ENCODE data around the gene SGIP1. TPM values are rescaled to one million over a fixed set of nuclear protein-coding genes. Genes with fewer than 3 reads are reported as not detected.

Gene SGIP1
- total RNA-seq, 1 experiment from 2014 or later: not detected

DNA sequence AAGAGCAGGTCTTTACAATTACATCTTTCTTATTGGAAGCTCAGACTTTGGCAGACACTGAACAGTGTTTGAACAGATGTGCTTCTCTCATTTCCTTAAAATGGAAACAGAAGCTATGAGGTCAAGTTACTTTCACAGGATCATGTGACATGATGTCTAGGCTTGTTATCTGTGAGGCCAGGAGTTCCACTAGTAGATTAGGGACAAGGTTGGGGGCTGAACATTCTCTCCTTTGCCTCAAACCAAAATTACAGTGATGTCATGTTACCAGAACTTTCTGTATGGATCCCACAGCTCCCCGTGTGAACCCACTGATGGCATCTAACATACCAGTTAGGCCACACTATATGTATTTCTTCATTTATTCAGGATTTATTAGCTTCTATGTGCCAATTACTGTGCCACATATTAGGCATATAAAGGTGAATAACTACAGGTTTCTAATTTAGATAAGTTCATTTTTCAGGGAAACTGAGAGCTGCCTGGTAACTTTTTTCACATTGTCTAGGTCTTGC is 224.3 kb downstream of the SGIP1 start:
- intact Hi-C loops (cut with micrococcal nuclease; ENCODE audit: unreplicated experiment): no loop called here
- no peaks in the 10 kb centered on the region for H3K27me3 ChIP-seq (replicated peaks; ENCODE audit: control insufficient read depth, insufficient read depth, low read length)
- TF ChIP-seq, protein P1, sequence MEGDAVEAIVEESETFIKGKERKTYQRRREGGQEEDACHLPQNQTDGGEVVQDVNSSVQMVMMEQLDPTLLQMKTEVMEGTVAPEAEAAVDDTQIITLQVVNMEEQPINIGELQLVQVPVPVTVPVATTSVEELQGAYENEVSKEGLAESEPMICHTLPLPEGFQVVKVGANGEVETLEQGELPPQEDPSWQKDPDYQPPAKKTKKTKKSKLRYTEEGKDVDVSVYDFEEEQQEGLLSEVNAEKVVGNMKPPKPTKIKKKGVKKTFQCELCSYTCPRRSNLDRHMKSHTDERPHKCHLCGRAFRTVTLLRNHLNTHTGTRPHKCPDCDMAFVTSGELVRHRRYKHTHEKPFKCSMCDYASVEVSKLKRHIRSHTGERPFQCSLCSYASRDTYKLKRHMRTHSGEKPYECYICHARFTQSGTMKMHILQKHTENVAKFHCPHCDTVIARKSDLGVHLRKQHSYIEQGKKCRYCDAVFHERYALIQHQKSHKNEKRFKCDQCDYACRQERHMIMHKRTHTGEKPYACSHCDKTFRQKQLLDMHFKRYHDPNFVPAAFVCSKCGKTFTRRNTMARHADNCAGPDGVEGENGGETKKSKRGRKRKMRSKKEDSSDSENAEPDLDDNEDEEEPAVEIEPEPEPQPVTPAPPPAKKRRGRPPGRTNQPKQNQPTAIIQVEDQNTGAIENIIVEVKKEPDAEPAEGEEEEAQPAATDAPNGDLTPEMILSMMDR (IDR thresholded peaks at IDR 0.05; ENCODE audit: insufficient read depth in 1 of 2, low read depth in 1 of 2, low read length in 1 of 2, severe bottlenecking in 1 of 2, unreplicated experiment in 1 of 2): no peak
- no peaks in the 10 kb centered on the region for H3K4me1 ChIP-seq
- Mint-ChIP-seq H3K27me3 (ENCODE audit: insufficient read depth, unreplicated experiment) (peaks cover 4% of the 10 kb centered on the region), H3K36me3 (ENCODE audit: insufficient read depth, unreplicated experiment) (no peaks in the 10 kb centered on the region), H3K27ac (ENCODE audit: unreplicated experiment) (no peak overlapping the region), H3K9me3 (ENCODE audit: unreplicated experiment) (no peaks in the 10 kb centered on the region), H3K4me1 (ENCODE audit: low read depth, unreplicated experiment) (no peaks in the 10 kb centered on the region), H3K4me3 (ENCODE audit: unreplicated experiment) (no peak overlapping the region)
- H3K36me3 ChIP-seq (ENCODE audit: control insufficient read depth, insufficient read depth, low read length): no peaks in the 10 kb centered on the region
- ChIA-PET POLR2A (no interaction called here), CTCF (no interaction called here)
- H3K9me3 ChIP-seq: no peaks in the 10 kb centered on the region
- DNase-seq: no peak
- no TSS peak for BruUV-seq (replicated peaks)
- no peak overlapping the region for H3K4me3 ChIP-seq (ENCODE audit: low read depth, low read length)

DNA sequence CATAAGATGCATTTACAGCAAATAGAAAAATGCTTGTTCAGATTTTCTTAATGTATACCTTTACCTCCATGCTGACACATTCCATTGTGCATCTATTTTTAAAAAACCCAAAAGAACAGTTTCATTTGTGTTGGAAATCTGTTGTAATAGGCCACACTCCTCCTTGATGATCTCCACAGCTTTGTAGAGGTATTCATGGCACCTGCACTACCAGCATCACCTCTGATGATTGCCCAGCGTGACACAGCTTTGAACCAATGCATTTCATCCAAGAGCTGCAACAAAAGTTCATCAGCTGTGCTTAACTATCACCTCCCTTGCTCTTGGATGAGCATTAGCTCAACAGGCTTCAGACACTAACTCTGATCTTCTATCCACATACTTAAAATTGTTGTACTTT is 226.6 kb downstream of the SGIP1 start:
- no peak for DNase-seq
- Mint-ChIP-seq H3K4me1 (ENCODE audit: low read depth, unreplicated experiment) (no peaks in the 10 kb centered on the region), H3K27ac (ENCODE audit: unreplicated experiment) (no peak overlapping the region), H3K4me3 (ENCODE audit: unreplicated experiment) (no peak overlapping the region), H3K27me3 (ENCODE audit: insufficient read depth, unreplicated experiment) (peaks cover 4% of the 10 kb centered on the region), H3K36me3 (ENCODE audit: insufficient read depth, unreplicated experiment) (no peaks in the 10 kb centered on the region), H3K9me3 (ENCODE audit: unreplicated experiment) (no peaks in the 10 kb centered on the region)
- Histone ChIP-seq H3K4me1 (no peaks in the 10 kb centered on the region), H3K4me3 (ENCODE audit: low read depth, low read length) (no peak overlapping the region), H3K27me3 (replicated peaks; ENCODE audit: control insufficient read depth, insufficient read depth, low read length) (no peaks in the 10 kb centered on the region), H3K36me3 (ENCODE audit: control insufficient read depth, insufficient read depth, low read length) (no peaks in the 10 kb centered on the region), H3K9me3 (no peaks in the 10 kb centered on the region)
- POLR2A ChIA-PET: no interaction called here
- intact Hi-C loops (cut with micrococcal nuclease; ENCODE audit: unreplicated experiment): loop anchor here (10.0 kb wide), 1 partner anchor 174 kb away; no protein-coding TSS in a partner anchor
- CTCF ChIA-PET: no interaction called here
- TF ChIP-seq, protein P1 (IDR thresholded peaks at IDR 0.05; ENCODE audit: insufficient read depth in 1 of 2, low read depth in 1 of 2, low read length in 1 of 2, severe bottlenecking in 1 of 2, unreplicated experiment in 1 of 2): no peak
- BruUV-seq (replicated peaks): no TSS peak

DNA sequence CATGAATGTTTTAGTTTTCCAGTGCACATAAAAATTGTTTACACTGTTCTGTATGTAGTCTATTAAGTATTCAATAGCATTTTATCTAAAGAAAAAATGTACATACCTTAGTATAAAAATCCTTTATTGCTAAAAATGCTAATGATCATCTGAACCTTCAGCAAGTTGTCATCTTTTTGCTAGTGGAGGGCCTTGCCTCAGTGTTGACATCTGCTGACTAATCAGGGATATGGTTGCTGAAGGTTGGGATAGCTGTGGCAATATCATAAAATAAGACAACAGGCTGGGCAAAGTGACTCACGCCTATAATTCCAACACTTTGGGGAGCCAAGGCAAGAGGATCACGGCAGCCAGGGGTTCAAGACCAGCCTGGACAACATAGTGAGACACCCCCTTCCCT is 227.3 kb downstream of the SGIP1 start:
- no peaks in the 10 kb centered on the region for H3K27me3 ChIP-seq (replicated peaks; ENCODE audit: control insufficient read depth, insufficient read depth, low read length)
- TF ChIP-seq, protein P1 (IDR thresholded peaks at IDR 0.05; ENCODE audit: insufficient read depth in 1 of 2, low read depth in 1 of 2, low read length in 1 of 2, severe bottlenecking in 1 of 2, unreplicated experiment in 1 of 2): no peak
- Mint-ChIP-seq H3K27me3 (ENCODE audit: insufficient read depth, unreplicated experiment) (peaks cover 4% of the 10 kb centered on the region), H3K9me3 (ENCODE audit: unreplicated experiment) (no peaks in the 10 kb centered on the region), H3K4me3 (ENCODE audit: unreplicated experiment) (no peak overlapping the region), H3K27ac (ENCODE audit: unreplicated experiment) (no peak overlapping the region), H3K4me1 (ENCODE audit: low read depth, unreplicated experiment) (no peaks in the 10 kb centered on the region), H3K36me3 (ENCODE audit: insufficient read depth, unreplicated experiment) (no peaks in the 10 kb centered on the region)
- ChIA-PET CTCF (no interaction called here), POLR2A (no interaction called here)
- intact Hi-C loops (cut with micrococcal nuclease; ENCODE audit: unreplicated experiment): loop anchor here (10.0 kb wide), 1 partner anchor 174 kb away; no protein-coding TSS in a partner anchor
- no peak for DNase-seq
- H3K36me3 ChIP-seq (ENCODE audit: control insufficient read depth, insufficient read depth, low read length): no peaks in the 10 kb centered on the region
- H3K9me3 ChIP-seq: no peaks in the 10 kb centered on the region
- no TSS peak for BruUV-seq (replicated peaks)
- no peak overlapping the region for H3K4me3 ChIP-seq (ENCODE audit: low read depth, low read length)
- no peaks in the 10 kb centered on the region for H3K4me1 ChIP-seq

Data from Caco-2 (cell line).